Stimulated activated CD4-positive, alpha-beta T cell treated with anti-CD3 and anti-CD28 coated beads, Interleukin-1b, Interleukin-23, amount 100 ng/mL, for 1 hour (primary cell): ENCODE data around the gene YPEL1.
"Not testable (repeated sequence)": the region's sequence is repeated elsewhere in the genome, so short reads cannot be mapped to it uniquely, and the experiment has no call there.

Experiments
- DNase-seq, 2 donors: peaks; one replicate each; pipeline ENCODE4 v3.0.0-alpha.2; 2020; ENCODE audit warnings: low read depth in 2 of 2

Gene YPEL1

DNA sequence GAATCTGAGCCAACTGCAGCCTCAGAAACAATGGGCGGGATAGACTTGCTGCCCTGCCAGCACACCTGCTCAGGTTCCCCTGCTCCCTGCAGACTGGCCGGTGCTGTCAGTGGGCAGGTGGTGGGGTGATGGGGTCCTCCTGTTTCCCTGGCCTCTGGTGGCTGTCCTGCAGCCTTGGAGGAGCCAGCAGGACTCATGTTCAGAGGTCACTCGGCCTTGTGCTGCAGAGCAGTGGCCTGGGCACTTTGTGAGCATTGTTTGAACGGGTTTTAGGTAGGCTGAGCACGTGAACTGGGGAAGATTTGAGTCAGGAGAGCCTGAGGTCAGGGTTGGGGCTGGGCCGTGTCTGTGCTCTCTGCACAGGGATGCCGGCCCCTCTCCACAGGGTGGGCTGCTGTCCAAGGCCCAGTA is 52.2 kb downstream of the YPEL1 start:
- no peak for DNase-seq

DNA sequence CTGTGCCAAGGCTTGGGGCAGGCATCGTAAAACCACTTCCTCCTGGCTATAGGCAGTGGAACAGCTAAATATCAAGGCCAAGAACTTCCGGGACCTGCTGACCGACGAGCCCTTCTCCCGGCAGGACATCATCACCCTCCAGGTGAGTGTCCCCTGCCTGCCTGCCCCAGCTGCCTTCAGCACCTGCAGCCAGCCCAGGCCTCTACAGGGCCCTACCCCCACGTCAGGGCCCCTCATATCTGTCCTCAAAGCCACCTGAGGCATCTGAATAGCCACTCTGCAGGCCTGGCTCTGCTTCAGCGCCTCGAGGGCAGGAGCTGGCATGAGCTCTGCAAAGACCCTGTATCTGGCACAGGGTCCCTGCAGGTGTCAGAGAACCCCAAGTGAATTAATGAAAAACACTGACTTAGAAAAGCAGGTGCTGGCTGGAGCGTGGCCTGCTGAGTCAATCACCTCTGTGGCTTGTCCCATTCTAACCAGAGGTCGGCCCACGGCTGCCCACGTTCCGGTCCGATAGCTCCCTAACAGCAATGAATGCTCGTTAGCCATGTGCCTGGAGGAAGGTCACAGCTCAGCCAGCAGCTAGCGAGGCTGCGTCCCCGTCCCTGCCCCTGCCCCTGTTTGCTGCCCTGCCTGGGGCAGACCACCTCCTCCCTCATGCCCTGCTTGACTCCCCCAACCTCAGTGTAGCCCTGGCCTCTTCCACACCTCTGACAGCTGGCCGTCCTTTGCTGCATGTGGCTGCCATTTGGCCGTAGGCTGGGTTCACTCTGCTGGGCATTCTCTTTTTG is 53.0 kb downstream of the YPEL1 start:
- no peak for DNase-seq

DNA sequence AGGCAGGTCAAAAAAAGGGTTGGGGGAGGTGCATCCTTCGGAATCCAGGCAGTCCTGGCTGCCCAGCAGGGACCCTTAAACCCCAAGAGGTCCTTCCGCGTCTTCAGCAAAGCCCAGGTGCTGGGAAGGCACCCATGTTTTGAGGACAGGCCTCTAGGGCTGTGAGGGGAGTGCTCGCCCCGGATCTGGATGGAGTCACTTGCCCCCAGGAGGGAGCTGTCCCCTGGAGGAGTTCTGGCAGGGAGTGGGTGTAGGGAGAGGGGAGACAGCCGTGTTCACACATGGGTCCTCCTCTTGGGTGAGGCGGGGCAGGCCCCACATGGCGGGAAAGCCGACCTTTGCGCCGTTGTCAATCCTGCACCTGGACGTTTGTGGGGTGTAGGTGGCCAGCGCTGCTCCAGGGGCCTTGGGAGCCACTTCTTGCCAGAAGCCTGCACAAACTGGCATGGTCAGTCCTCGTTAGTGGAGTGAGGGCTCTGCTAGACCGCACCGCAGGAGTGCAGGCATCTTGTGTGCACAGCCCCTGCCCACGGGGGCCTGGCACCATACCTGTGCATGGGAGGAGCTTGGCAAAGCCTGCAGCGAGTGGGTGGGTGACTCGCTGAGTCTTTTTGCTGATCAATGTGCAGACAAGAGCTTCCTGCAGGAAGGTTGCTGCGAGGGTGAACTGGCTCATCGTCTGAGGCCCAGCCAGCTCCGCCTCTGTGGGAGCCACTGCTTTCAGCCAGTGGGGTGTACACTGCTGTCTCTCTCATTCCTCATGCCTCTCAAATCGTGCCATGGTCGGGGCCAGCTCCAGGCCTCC is 53.8 kb downstream of the YPEL1 start:
- DNase-seq = no peak

DNA sequence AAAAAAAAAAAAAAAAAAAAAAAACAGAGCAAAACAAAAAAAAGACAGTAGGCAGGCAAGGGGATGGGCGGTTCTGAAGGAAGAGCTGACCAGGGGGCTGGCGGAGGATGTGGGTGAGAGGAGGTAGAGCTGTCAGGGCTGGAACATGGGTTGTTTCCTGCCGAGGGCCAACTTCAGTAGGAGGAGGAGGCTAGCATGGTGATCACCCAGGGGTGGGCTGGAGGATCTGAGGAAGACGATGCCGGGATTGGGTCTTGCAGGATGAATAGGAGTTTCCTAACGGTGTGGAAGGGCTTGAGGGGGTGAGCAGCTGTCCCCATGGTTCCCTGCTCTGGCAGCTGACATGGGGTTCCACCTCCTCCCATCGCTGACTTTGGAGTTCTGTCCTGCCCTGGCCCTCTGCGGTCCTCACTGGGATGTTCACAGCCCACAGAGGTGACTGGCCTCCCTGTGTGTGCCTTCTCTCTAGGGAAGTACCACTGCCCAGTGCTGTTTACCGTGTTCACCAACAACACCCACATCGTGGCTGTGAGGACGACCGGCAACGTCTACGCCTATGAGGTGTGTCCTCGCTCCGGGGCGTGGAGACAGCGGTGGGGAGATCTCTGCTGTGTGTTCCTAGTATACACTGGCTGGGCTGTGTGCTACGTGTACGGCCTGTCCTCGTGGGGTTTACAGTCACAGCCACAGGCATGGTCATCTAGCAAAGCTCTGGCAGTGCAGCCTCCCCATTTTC is 54.6 kb downstream of the YPEL1 start:
- DNase-seq = no peak

GRCh38 chr22:21679383-21679782 is 56.2 kb downstream of the YPEL1 start:
- DNase-seq = no peak

DNA sequence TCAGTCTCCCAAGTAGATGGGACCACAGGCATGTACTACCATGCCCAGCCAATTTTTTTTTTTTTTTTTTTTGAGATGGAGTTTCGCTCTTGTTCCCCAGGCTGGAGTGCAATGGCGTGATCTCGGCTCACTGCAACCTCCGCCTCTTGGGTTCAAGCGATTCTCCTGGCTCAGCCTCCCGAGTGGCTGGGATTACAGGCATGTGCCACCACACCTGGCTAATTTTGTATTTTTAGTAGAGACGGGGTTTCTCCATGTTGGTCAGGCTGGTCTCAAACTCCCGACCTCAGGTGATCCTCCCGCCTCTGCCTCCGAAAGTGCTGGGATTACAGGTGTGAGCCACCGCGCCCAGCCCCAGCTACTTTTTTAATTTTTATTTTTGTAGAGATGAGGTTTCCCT is 56.8 kb downstream of the YPEL1 start:
- not testable (repeated sequence) for DNase-seq

DNA sequence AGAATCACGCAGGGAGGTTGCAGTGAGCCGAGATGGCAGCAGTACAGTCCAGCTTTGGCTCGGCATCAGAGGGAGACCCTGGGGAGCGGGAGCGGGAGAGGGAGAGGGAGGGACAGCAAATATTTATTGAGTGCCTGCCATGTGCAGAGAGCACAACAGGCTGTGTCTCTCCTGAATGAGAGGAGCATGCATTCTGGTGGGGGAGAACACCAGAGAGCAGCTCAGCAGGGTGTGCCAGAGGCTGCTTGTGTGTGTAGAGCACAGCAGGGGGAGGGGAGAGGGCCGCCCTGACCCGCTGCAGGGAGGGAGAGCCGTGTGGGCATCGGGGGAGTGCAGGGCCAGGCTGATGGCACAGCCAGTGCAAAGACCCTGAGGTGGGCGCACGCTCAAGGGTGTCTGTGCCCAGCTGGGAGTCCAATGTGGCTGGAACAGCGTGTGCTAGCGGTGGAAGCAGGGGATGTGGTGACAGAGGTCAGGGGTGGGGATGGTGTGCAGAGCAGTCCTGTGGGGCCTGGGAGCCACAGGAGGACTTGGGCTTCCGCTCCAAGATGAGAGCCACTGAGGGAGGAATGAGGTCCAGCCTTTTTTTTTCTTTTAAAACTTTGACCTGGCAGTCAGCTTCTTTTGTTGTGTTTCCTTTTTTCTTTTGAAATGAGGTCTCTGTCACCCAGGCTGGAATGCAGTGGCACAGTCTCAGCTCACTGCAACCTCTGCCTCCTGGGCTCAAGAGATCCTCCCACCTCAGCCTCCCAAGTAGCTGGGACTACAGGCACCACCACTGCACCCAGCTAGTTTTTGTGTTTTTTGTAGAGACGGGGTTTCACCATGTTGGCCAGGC is 57.8 kb downstream of the YPEL1 start:
- no peak for DNase-seq

DNA sequence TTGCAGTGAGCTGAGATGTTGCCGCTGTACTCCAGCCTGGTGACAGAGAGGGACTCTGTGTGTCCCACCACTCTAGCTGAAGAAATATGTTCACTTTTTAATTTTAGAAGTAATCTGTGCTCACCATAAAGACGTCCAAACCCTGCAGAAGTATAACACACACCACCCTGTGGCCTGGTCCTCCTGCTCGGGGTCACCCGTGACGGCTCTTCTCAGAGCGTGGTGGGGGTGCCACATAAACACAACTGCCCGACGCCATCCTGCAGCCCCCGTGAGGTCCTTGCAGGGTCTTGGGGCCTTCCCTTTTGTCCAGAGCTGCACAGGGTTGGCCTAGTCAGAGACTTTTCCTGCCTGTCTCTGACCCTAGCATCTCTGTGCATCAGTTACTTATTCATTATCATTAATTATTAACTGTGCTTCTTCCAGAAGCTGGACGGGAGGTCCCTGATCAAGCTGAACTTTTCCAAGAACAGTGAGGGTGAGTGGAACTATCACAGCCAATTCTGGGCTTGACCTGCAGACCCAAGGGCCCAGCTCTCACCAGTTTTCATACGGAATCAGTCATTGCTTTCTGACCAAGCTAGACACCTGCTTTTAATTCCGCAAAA is 60.9 kb downstream of the YPEL1 start:
- no peak for DNase-seq

- DNase-seq = no peak
Measured at GRCh38 chr22:21673534-21674321, 61.9 kb downstream of the YPEL1 start.

DNA sequence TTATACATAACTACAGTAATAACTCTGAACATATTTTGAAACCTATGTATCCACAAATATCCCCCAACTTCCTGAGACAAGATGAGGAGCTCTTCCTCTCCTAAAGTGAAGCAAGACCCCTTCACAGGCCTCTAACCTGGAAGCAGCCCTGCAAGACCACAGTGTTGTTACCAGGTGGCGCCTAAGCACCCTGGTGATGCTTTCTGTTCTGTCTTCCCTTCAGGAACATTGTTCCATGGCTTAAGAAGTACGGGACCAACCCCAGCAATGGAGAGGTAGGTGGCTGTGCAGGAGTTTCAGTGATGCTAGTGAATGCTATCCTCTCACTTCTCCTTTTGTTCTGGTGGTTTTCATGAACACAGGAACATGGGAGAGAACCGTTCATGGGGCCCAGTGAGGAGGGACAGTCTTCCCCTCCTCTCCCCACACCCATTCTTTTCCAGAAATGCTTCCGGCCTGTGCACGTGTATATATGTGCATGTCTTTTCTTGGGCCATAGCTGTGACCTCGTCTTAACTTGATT is 63.4 kb downstream of the YPEL1 start:
- DNase-seq = no peak

GRCh38 chr22:21669026-21669425 is 66.6 kb downstream of the YPEL1 start:
- no peak for DNase-seq

DNA sequence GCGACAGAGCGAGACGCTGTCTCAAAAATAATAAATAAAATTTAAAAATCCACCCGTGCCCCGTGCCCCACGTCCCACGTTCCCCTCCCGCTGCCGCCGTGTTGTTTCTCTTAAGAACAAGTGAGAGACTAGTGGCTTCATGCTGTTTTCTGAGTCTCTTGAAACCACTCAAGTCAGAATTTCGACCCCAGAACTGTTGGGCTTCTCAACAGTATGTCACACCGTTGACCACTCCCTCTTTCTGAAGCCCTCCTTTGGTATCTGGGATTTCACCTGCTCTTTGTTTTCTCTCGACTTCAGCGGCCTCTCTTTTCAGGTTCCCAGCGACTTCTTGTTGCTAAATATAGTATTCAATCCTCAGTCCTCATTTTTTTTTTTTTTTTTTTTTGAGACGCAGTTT is 68.8 kb downstream of the YPEL1 start:
- DNase-seq = no peak

- no peak for DNase-seq
Measured at GRCh38 chr22:21665047-21665851, 70.3 kb downstream of the YPEL1 start.

- DNase-seq = no peak
Measured at GRCh38 chr22:21663738-21664137, 71.9 kb downstream of the YPEL1 start.

- no peak for DNase-seq
Measured at GRCh38 chr22:21661991-21662390, 73.6 kb downstream of the YPEL1 start.

DNA sequence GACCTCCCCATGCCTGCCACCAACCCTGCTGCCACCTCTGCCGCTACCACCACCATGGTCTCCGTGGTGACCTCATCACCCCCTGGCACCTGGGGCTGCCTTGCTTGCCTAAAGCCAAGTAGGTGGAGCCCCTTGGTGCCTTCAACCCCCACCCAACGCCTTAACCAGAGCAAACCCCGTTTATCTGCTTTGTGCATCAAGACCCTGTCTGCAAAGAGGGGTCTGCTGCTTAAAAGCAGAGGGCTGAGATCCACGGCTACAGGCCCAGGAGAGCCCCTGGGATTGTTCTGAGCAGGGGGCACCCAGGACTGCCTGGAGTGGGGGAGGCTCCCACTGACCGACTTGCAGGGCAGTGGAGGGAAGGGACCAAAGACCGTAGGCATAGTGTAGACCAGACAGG is 74.7 kb downstream of the YPEL1 start:
- DNase-seq = no peak

- no peak for DNase-seq
Measured at GRCh38 chr22:21659864-21660525, 75.6 kb downstream of the YPEL1 start.

- DNase-seq = peak; percentile 37 to 60
Measured at GRCh38 chr22:21657360-21658032, 78.1 kb downstream of the YPEL1 start.
